Sigmoid colon (tissue), 4 donors: ENCODE results near the gene GRHPR.

Experiments
- POLR2A ChIP-seq, 2 donors: fragments of 450-650 bp; IDR thresholded peaks; one replicate each; pipeline ENCODE4 v1.6.1; 2016; ENCODE audit warnings: antibody characterized with exemption in 2 of 2, mild to moderate bottlenecking in 2 of 2, moderate library complexity in 2 of 2
- POLR2AphosphoS5 ChIP-seq, 4 donors: sonication (generic); formaldehyde crosslinking; IDR thresholded peaks; one replicate each; pipeline ENCODE4 v1.6.1; 2017; ENCODE audit warnings: antibody characterized with exemption in 4 of 4
- TF ChIP-seq, protein P1 (sequence below), 4 experiments: fragments of 450-650 bp in 3 of 4; fragments of 200-600 bp in 1 of 4; IDR thresholded peaks; one replicate each; pipeline ENCODE4 v1.5.1; 2016 to 2019; ENCODE audit warnings: antibody characterized with exemption in 4 of 4, mild to moderate bottlenecking in 3 of 4, moderate library complexity in 2 of 4

GRCh38 chr9:37464006-37464405, 41.5 kb downstream of the GRHPR start:
- TF ChIP-seq POLR2A (IDR thresholded peaks at IDR 0.05) (no peak), POLR2AphosphoS5 (IDR thresholded peaks at IDR 0.05) (no peak)
- TF ChIP-seq, protein P1, sequence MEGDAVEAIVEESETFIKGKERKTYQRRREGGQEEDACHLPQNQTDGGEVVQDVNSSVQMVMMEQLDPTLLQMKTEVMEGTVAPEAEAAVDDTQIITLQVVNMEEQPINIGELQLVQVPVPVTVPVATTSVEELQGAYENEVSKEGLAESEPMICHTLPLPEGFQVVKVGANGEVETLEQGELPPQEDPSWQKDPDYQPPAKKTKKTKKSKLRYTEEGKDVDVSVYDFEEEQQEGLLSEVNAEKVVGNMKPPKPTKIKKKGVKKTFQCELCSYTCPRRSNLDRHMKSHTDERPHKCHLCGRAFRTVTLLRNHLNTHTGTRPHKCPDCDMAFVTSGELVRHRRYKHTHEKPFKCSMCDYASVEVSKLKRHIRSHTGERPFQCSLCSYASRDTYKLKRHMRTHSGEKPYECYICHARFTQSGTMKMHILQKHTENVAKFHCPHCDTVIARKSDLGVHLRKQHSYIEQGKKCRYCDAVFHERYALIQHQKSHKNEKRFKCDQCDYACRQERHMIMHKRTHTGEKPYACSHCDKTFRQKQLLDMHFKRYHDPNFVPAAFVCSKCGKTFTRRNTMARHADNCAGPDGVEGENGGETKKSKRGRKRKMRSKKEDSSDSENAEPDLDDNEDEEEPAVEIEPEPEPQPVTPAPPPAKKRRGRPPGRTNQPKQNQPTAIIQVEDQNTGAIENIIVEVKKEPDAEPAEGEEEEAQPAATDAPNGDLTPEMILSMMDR (IDR thresholded peaks at IDR 0.05), result no peak
